Measurements from ENCODE around the gene B3GAT1. TPM values are rescaled to one million over a fixed set of nuclear protein-coding genes. Genes with fewer than 3 reads are reported as not detected.

B3GAT1 gene
- total RNA-seq, 2 experiments from 2014 or later: 0.33 to 0.61 TPM

DNA sequence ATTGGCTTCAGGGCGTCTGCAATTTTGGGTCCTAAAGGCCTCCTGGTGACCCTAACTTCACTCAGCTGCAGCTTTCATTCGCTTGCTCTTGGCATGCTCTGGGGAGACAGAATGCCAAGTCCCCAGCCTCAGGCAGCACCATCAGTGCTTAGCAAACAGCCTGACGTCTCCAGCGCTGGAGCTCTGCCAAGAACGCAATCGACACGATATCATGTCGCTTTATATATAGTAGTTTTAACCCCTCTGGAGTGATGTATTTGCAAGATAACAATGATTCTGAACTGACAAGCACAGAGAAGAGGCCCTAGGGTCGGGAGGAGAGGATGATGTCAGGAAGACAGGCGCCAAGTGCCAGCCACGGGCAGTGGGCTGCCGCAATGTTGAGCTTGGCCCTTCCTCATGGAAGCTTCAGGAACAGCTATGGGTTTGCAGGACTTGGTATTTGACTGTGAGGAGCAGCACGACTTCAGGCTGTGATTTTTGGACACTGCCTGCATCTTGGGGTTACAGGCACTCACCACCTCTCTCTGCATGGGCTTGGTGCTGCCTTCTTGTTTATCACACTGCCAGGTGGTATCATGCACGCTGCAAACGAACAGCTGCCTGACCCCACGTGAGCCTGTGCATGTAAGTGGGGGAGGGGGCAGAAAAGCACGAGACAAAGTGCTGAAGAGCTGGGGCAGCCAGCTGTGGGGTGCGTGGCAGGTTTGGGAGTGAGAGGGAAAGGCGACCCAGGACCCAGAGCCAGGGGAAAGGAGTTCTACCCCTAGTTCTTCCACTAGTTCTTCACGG lies 26.1 kb downstream of the B3GAT1 start:
- DNase-seq (no peak), ATAC-seq (no peak)
- Mint-ChIP-seq H3K9me3 (ENCODE audit: low read depth) (no peaks in the 10 kb centered on the region), H3K36me3 (no peaks in the 10 kb centered on the region), H3K4me1 (peaks cover 23% of the 10 kb centered on the region), H3K4me3 (no peak overlapping the region), H3K27ac (no peak overlapping the region), H3K27me3 (peaks cover 4% of the 10 kb centered on the region)
- CTCF ChIA-PET: no interaction called here

DNA sequence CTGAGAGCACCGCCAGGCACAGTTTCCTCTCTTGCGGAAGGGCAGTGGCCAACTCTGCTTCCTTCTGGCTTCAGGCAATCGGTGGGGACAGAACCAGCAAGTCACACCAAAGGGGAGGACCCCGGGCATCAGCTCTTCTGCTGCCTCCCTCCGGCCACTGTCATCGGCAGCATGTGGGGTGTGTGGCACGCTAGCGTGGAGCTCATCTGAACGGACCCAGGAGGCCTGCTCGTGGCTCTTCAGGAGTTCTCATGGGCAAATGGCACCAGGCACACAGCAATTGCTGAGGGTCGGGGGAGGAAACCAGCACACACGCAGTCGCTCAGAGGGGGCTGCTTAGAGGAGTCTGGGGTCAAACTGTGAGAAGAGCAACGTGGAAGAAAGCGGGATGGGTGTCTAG lies 26.9 kb downstream of the B3GAT1 start:
- ATAC-seq (no peak), DNase-seq (no peak)
- Mint-ChIP-seq H3K4me3 (no peak overlapping the region), H3K27ac (no peak overlapping the region), H3K36me3 (no peaks in the 10 kb centered on the region), H3K4me1 (peaks cover 23% of the 10 kb centered on the region), H3K9me3 (ENCODE audit: low read depth) (no peaks in the 10 kb centered on the region), H3K27me3 (peaks cover 4% of the 10 kb centered on the region)
- CTCF ChIA-PET: no interaction called here

DNA sequence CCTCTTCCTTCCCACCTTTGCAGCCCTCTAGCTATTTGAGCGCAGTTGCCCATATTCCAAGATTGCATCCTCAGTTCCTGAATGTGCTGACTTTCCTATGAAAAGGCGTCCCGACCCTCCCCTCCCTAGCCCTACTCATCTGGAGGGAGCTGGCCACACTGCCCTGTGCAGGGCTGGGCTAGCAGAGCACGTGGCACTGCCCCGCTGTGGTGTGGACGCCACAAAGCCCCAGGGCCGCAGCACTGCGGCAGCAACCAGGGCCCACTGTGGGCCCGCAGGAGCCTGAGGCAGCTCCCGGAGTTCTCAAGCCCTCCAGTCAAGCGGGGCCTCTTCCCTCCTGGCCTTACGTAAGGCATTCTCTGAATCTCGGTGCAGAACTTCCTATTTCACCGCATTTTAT lies 27.6 kb downstream of the B3GAT1 start:
- no peak for ATAC-seq
- peaks cover 20% of the 10 kb centered on the region for H3K4me1 Mint-ChIP-seq
- DNase-seq: no peak
- H3K27ac Mint-ChIP-seq: no peak overlapping the region
- peaks cover 4% of the 10 kb centered on the region for H3K27me3 Mint-ChIP-seq
- H3K4me3 Mint-ChIP-seq: no peak overlapping the region
- no peaks in the 10 kb centered on the region for H3K9me3 Mint-ChIP-seq (ENCODE audit: low read depth)
- no peaks in the 10 kb centered on the region for H3K36me3 Mint-ChIP-seq
- CTCF ChIA-PET: no interaction called here

DNA sequence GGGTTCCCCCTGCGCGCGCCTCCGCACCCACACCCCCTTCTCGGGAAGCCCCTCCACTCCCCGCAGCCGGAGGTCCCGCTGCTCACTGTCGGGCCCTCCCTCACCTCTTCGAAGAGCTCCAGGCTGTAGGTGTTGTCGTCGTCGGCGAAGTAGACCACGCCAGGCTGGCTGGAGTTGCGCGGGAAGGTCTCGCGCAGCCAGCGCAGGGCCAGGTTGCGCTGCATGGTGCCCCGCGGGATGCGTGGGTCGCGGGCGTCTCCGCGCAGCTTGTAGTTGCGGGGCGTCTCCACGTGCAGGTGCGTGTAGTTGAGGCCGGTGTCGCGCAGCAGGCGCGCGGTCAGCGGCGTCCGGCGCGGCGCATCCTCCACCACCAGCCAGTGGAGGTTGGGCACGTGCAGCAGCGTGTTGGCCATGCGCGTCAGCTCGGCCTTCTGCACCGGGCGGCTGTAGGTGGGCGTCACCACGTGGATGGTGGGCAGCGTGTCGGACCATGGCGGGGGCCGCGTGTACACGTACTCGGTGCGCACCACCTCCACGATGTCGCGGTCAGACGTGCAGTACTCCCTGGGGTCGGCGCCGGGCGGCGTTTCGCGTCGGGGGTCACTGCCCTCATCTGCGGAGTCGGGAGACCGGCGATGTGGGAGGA lies 28.3 kb downstream of the B3GAT1 start:
- DNase-seq: no peak
- Mint-ChIP-seq H3K27ac (no peak overlapping the region), H3K4me3 (no peak overlapping the region), H3K9me3 (ENCODE audit: low read depth) (no peaks in the 10 kb centered on the region), H3K36me3 (no peaks in the 10 kb centered on the region), H3K4me1 (peaks cover 17% of the 10 kb centered on the region), H3K27me3 (peaks cover 4% of the 10 kb centered on the region)
- no peak for ATAC-seq
- CTCF ChIA-PET: no interaction called here

DNA sequence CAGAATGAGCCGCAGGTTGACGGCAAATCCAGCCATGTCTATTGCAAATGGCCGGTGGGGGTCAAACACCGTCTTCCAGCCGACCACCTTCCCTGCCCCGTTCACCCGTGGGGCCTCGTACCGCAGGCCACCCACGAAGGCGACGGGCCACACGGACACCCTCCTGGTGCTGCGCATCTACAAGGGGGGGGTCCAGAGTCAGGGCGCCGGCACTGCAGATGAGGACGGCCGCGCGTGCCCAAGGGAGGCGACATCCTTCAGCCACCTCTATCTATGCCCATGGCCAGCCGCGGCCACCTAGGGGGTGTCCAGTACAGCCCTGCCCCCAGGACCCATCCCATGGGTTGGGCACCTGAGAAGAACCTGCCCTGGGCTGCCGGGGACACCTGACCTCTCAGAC lies 29.2 kb downstream of the B3GAT1 start:
- CTCF ChIA-PET: no interaction called here
- no peaks in the 10 kb centered on the region for H3K36me3 Mint-ChIP-seq
- peaks cover 17% of the 10 kb centered on the region for H3K4me1 Mint-ChIP-seq
- ATAC-seq: no peak
- H3K27me3 Mint-ChIP-seq: peaks cover 4% of the 10 kb centered on the region
- DNase-seq: no peak
- no peak overlapping the region for H3K27ac Mint-ChIP-seq
- no peak overlapping the region for H3K4me3 Mint-ChIP-seq
- H3K9me3 Mint-ChIP-seq (ENCODE audit: low read depth): no peaks in the 10 kb centered on the region

DNA sequence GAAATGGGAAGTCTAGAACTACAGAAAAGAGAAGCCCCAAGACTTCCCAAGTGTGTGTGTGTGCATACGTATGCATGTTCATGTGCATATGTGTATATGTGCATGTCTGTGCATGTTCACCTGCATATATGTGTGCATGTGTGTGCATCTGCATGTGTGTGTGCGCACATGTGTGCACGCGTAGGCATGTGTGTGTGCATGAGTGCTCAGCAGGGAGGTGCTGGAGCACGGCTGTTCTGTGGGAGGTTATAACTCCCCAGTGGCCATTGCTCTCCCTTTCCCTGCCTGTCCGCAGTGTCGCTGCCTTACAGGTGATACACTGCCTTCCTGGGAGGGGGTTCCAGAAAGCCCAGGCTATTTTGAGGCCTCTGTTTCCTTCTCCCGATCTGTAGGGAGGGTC lies 29.8 kb downstream of the B3GAT1 start:
- DNase-seq (no peak), ATAC-seq (no peak)
- Mint-ChIP-seq H3K36me3 (no peaks in the 10 kb centered on the region), H3K4me3 (no peak overlapping the region), H3K27me3 (peaks cover 4% of the 10 kb centered on the region), H3K4me1 (peaks cover 15% of the 10 kb centered on the region), H3K9me3 (ENCODE audit: low read depth) (no peaks in the 10 kb centered on the region), H3K27ac (no peak overlapping the region)
- CTCF ChIA-PET: no interaction called here

DNA sequence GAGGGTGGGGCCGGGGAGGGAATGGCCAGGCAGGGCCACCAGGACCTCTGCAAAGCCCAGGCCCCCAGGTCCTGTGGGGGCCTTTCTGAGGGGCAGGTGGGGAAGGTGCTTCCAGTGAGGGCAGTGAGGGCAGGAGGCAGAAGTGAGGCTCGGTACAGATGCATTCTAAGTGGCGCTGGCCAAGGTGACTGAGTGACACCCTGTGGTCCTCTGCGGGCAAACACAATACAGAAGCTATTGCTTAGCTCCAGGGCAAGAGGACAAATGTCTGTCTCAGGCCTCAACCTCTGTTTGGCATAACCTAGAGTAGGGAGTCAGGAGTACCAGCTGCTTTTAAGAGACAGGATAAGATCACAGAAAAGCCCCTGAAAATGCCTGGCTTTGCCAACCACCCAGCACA lies 31.3 kb downstream of the B3GAT1 start:
- DNase-seq: no peak
- no peaks in the 10 kb centered on the region for H3K4me1 Mint-ChIP-seq
- no peaks in the 10 kb centered on the region for H3K36me3 Mint-ChIP-seq
- H3K9me3 Mint-ChIP-seq (ENCODE audit: low read depth): no peaks in the 10 kb centered on the region
- CTCF ChIA-PET: interaction anchor here (0.6 kb wide), 1 partner anchor 389 kb away, joined by 3 read pairs; no protein-coding TSS in a partner anchor
- no peak overlapping the region for H3K27ac Mint-ChIP-seq
- ATAC-seq: no peak
- H3K27me3 Mint-ChIP-seq: no peaks in the 10 kb centered on the region
- H3K4me3 Mint-ChIP-seq: no peak overlapping the region

DNA sequence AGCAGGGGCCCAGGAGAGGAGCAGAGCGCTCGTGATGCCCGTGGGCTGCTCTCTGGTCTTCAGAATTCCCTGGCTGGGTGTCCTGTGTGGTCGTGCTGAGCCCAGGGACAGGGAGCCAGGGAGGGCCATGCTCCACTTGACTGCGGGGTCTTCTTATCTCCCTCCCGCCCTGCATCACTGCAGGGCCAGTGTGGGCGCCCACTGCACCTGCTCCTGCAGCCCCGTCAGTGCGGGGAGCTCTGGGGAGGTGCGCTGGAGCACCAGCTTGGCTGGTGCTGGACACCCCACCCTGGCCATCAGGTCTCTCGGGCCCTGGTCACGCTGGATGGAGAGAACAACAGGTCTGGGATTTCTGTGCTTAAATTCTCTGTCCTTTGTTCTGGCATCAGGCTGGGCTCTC lies 31.8 kb downstream of the B3GAT1 start:
- H3K4me3 Mint-ChIP-seq: no peak overlapping the region
- DNase-seq (no peak), ATAC-seq (no peak)
- CTCF ChIA-PET: no interaction called here
- H3K9me3 Mint-ChIP-seq (ENCODE audit: low read depth): no peaks in the 10 kb centered on the region
- H3K27me3 Mint-ChIP-seq: no peaks in the 10 kb centered on the region
- H3K27ac Mint-ChIP-seq: no peak overlapping the region
- no peaks in the 10 kb centered on the region for H3K4me1 Mint-ChIP-seq
- H3K36me3 Mint-ChIP-seq: no peaks in the 10 kb centered on the region

DNA sequence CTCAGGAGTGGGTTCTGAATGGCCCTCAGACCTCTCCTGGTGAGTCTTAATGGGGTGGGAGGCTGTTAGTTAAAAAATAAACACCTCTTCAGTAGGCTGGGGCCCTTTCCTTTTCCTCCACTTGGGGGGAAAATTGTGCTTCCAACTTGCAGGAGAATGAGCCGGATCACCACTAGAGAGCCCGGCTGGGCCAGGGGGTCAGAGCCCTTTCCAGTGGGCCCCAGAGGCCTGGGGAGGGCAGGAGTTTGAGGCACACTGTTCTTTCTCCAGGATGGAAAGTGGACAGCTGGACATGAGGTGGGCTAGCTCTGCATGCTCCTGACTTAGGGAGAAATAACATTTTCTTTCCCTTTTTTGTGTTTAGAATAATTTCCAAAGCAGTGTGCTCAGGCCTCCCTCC lies 32.8 kb downstream of the B3GAT1 start:
- ATAC-seq (no peak), DNase-seq (no peak)
- Mint-ChIP-seq H3K27ac (no peak overlapping the region), H3K4me3 (no peak overlapping the region), H3K9me3 (ENCODE audit: low read depth) (no peaks in the 10 kb centered on the region), H3K36me3 (no peaks in the 10 kb centered on the region), H3K27me3 (no peaks in the 10 kb centered on the region), H3K4me1 (no peaks in the 10 kb centered on the region)
- CTCF ChIA-PET: no interaction called here

DNA sequence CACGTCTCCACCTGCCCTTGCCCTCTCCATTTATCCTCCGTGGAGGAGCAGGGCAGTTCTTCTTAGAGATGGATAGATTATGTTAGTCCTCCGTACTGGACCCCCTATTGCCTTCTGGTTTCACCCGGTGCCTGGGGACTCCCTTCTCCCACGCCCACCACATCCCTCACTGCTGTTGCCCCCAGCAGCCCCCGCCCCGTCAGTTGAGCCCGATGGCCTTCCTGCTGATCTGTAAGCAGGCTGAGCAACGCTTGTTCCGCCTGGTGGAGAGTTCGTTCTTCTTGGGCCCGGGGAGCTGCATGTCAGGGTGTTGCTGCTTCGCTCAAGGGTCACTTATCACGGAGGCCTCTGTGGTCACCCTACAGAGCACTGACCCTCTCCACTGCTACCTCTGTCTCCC lies 34.2 kb downstream of the B3GAT1 start:
- H3K4me3 Mint-ChIP-seq: no peak overlapping the region

DNA sequence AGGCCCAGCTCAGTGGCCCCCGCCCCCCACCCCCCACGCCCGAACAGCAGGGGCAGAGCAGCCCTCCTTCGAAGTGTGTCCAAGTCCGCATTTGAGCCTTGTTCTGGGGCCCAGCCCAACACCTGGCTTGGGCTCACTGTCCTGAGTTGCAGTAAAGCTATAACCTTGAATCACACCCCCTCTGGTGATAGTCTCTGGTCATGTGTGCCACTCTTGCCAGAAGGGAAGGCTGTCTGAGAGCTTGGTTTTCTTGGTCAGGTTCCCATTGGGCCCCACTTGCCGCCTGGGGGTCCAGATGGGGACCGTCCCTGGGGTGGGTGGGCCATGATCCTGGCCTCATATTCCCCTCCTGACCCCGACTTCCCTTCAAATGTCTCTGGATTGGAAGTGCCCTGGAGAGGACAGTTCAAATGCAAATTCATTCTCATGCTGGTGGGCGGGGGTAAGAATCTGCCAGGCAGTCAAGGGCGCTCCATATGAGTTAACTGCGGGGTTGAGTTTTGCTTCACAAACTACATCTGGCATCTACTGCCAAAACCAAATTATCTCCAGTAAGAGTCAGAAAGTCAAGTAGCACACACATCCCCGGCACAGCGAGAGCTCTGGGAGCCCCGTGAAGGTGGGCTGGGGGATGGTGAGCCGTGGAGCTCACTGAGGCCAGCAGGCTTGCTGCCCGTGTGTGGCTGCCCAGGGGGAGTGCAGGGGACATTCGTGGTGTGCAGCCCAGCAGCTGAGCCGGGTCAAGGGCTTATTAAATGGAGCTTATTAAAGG lies 35.7 kb downstream of the B3GAT1 start:
- no peaks in the 10 kb centered on the region for H3K36me3 Mint-ChIP-seq
- H3K4me3 Mint-ChIP-seq: no peak overlapping the region
- no peak for DNase-seq
- H3K27ac Mint-ChIP-seq: no peak overlapping the region
- CTCF ChIA-PET: interaction anchor here (0.9 kb wide), 1 partner anchor 114 kb away, joined by 3 read pairs; no protein-coding TSS in a partner anchor
- H3K9me3 Mint-ChIP-seq (ENCODE audit: low read depth): no peaks in the 10 kb centered on the region
- no peaks in the 10 kb centered on the region for H3K4me1 Mint-ChIP-seq
- no peaks in the 10 kb centered on the region for H3K27me3 Mint-ChIP-seq
- ATAC-seq: no peak

More for the DNA sequence above, 34.2 kb downstream of the B3GAT1 start:
- Mint-ChIP-seq H3K27ac (no peak overlapping the region), H3K9me3 (ENCODE audit: low read depth) (no peaks in the 10 kb centered on the region), H3K27me3 (no peaks in the 10 kb centered on the region), H3K36me3 (no peaks in the 10 kb centered on the region), H3K4me1 (no peaks in the 10 kb centered on the region)
- DNase-seq: no peak
- CTCF ChIA-PET: no interaction called here
- no peak for ATAC-seq

DNA sequence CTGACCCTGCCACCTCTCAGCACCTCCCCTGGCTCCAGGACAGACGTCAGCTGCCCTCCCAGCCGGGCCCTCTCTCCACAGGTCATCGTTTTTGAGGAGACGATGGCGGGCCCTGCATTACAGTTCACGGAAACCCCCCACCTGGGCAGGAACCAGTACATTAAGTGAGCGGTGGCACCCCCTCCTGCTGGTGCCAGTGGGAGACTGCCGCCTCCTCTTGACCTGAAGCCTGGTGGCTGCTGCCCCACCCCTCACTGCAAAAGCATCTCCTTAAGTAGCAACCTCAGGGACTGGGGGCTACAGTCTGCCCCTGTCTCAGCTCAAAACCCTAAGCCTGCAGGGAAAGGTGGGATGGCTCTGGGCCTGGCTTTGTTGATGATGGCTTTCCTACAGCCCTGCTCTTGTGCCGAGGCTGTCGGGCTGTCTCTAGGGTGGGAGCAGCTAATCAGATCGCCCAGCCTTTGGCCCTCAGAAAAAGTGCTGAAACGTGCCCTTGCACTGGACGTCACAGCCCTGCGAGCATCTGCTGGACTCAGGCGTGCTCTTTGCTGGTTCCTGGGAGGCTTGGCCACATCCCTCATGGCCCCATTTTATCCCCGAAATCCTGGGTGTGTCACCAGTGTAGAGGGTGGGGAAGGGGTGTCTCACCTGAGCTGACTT lies 37.0 kb downstream of the B3GAT1 start:
- H3K4me3 Mint-ChIP-seq: no peak overlapping the region
- H3K27me3 Mint-ChIP-seq: no peaks in the 10 kb centered on the region
- CTCF ChIA-PET: no interaction called here
- H3K4me1 Mint-ChIP-seq: no peaks in the 10 kb centered on the region
- ATAC-seq (no peak), DNase-seq (no peak)
- H3K9me3 Mint-ChIP-seq (ENCODE audit: low read depth): no peaks in the 10 kb centered on the region
- no peak overlapping the region for H3K27ac Mint-ChIP-seq
- no peaks in the 10 kb centered on the region for H3K36me3 Mint-ChIP-seq

DNA sequence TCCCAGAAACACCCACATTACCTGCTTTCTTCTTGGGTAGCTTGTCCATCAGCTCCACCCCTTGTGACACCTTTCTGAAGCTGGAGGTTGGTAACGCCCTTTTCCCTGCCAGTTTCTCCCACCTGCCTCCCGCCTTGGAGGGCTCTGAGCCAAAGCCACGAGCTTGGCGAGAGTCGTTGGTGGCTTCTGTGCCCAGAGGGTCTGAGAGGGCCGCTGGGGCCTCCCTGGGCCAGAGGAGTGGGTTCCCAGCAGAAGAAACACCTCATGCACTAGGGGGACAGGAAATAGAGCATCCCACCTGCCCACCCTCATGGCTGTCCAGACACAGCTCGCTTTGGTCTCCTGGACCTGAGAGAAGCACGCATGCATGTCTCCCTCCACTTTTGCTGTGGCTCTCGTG lies 37.9 kb downstream of the B3GAT1 start:
- no peak overlapping the region for H3K27ac Mint-ChIP-seq
- no peaks in the 10 kb centered on the region for H3K27me3 Mint-ChIP-seq
- CTCF ChIA-PET: no interaction called here
- H3K4me3 Mint-ChIP-seq: no peak overlapping the region
- no peaks in the 10 kb centered on the region for H3K4me1 Mint-ChIP-seq
- DNase-seq (no peak), ATAC-seq (no peak)
- no peaks in the 10 kb centered on the region for H3K36me3 Mint-ChIP-seq
- H3K9me3 Mint-ChIP-seq (ENCODE audit: low read depth): no peaks in the 10 kb centered on the region

All from activated CD8-positive, alpha-beta memory T cell treated with anti-CD3 and anti-CD28 coated beads, Interleukin-2, amount 10 ng/mL, durations not matched to agents 7 days and 5 days (primary cell).